ENCODE results near the gene GID4. TPM values are rescaled to one million over a fixed set of nuclear protein-coding genes. Genes with fewer than 3 reads are reported as not detected.
A peak's percentile ranks its signal among the peaks of the same experiment; 100 is the strongest.

The GID4 gene
- total RNA-seq (1 to 10 TPM; 4.4 to 4.9 TPM), polyA plus RNA-seq (1 to 10 TPM; 1.7 to 3.0 TPM)

GRCh38 chr17:18038861-18039534 lies at the start of gene GID4, which contains the start of gene ATPAF2:
Gene GID4, plus strand, starts transcription at chr17:18039408. Its CDS starts 57 bp downstream, at chr17:18039465.
Gene ATPAF2, minus strand, starts transcription at chr17:18039168. Its CDS starts 155 bp downstream, at chr17:18039013.
- Histone ChIP-seq H3K36me3 (ENCODE audit: control insufficient read depth in 4 of 4, insufficient read depth in 3 of 4, low read depth in 1 of 4, low read length in 3 of 4) (no peaks in the 10 kb centered on the region), H3K9me3 (ENCODE audit: control insufficient read depth in 4 of 4, low read length in 3 of 4) (no peaks in the 10 kb centered on the region), H3K4me3 (ENCODE audit: low read depth in 1 of 3, low read length in 3 of 3) (peak within 1 kb of the TSS; percentile 92 to 97 (median 97)), H3K4me1 (ENCODE audit: control insufficient read depth in 4 of 4, insufficient read depth in 4 of 4, low read length in 3 of 4) (peaks cover 4 to 35% (median 26%) of the 10 kb centered on the region in 4 donors), H3K27me3 (ENCODE audit: control insufficient read depth in 4 of 4, insufficient read depth in 4 of 4, low read length in 3 of 4) (no peaks in the 10 kb centered on the region), H3K27ac (ENCODE audit: low read depth in 1 of 2, low read length in 2 of 2) (peak within 1 kb of the TSS; percentile 38 to 61), H3K9ac (ENCODE audit: low read depth in 1 of 2, low read length in 2 of 2) (peak within 1 kb of the TSS; percentile 66 to 79)
- under 1% methylated on average over 67 of the region's 67 CpGs for WGBS
- DNase-seq (ENCODE audit: low spot score) = peak; percentile 99
- TF ChIP-seq EGR1 (IDR thresholded peaks at IDR 0.05; ENCODE audit: low read depth in 2 of 2) (peak in 1 of 2 donors; percentile 52), RXRA (IDR thresholded peaks at IDR 0.05) (peak in 1 of 2 donors; percentile 17), GABPA (IDR thresholded peaks at IDR 0.05 in 1 of 2, conservative IDR thresholded peaks at IDR 0.05 in 1 of 2) (peak in 1 of 2 donors; percentile 72), SP1 (IDR thresholded peaks at IDR 0.05) (peak; percentile 93), YY1 (IDR thresholded peaks at IDR 0.05) (peak; percentile 99), ZBTB33 (IDR thresholded peaks at IDR 0.05) (peak; percentile 76), TAF1 (conservative IDR thresholded peaks at IDR 0.05) (no peak), FOXA1 (IDR thresholded peaks at IDR 0.05) (peak; percentile 29), CTCF (IDR thresholded peaks at IDR 0.05; ENCODE audit: low read depth, low read length, missing input control) (no peak), HNF4G (IDR thresholded peaks at IDR 0.05) (no peak), JUND (IDR thresholded peaks at IDR 0.05) (no peak), FOXA2 (IDR thresholded peaks at IDR 0.05) (peak; percentile 31), HNF4A (conservative IDR thresholded peaks at IDR 0.05) (no peak), REST (IDR thresholded peaks at IDR 0.05) (peak; percentile 64), NR2F2 (IDR thresholded peaks at IDR 0.05) (no peak), MAX (IDR thresholded peaks at IDR 0.05) (peak; percentile 82), ATF3 (IDR thresholded peaks at IDR 0.05) (no peak), RAD21 (IDR thresholded peaks at IDR 0.05) (peak in 1 of 2 donors; percentile 37)
